ENCODE results near the gene CREB3L1.

Gene CREB3L1

DNA sequence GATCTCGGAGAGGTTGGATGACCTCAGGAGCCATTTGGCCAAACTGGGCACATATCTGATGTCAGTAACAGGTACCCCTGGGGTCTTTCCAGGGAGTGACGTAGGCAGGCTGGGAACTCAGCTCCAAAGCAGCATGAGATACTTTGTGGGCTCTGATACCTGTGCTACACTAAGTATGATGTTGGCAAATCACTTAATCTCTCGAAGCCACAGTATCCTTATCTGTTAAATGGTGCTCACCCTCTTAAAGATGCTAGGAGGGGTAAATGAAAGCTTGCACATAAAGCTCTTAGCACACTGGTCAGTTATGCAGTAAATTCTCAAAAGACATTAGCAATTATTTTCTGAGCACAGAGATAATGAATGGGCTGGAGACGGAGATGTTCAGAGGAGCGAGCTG is 52.7 kb downstream of the CREB3L1 start:
- DNase-seq: no peak

DNA sequence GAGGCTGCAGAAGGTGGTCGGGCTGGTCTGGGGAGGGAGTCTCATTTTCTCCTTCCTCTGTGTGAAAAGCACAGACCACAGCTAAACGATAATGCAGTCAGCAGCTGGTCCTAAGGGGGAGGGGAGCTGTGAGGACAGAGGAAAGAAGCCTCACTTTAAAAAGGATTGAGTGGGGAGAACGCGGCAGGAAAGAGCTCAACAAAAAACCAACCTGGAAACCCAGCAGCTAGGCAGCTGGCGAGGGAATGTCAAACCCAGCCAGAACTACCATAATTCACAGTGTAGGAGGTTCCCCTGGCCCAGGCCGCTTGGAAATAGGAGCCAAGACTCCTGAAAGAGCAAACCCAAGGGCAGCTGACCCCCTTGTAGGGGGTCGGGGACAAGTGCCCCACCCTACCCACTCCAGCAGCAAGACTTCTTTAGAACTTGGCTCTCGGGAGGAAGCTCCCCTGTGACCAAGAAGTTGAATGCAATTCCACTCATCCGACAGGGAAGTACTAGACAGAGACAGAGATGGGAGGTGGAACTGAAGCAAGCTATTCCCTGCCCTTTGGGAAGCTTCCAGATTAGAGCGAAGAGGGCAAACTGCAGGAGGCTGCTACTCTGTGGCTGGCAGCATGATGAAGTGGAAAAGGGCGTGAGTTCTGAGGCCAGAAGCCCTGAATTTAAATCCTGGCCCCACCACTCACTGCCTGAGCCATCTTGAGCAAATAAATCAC is 53.3 kb downstream of the CREB3L1 start:
- DNase-seq: no peak

DNA sequence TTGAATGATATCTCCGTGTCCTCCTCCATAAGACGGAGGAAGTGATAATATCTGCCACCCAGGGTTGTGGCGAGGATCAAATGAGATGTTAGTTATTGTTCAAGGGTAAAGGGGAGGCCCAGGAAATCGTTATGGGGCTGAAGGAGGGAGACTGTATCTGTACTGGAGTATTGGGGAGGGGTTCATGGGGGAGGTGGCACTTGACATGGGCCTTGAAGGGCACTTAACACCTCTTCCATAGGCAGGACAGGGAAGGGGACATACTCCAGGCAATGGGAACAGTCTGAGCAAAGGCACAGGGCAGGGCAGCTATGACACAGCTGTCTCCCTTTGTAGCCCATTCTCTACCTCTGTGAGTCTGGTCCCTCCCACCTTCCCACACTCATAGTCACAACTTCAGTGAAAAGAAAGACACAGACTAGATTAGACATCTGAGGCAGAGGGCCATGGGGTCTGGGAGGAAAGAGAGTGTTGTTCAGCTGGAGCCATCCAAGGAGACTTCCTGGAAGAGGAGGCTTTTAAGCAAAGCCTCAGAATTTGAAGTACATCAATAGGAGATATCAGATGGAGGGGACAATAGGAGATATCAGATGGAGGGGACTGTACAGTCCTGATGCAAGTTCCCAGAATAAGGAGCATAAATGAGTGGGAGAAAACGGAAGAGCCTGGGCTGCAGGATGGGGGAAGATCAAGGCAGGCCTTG is 54.0 kb downstream of the CREB3L1 start:
- DNase-seq: peak; percentile 66

DNA sequence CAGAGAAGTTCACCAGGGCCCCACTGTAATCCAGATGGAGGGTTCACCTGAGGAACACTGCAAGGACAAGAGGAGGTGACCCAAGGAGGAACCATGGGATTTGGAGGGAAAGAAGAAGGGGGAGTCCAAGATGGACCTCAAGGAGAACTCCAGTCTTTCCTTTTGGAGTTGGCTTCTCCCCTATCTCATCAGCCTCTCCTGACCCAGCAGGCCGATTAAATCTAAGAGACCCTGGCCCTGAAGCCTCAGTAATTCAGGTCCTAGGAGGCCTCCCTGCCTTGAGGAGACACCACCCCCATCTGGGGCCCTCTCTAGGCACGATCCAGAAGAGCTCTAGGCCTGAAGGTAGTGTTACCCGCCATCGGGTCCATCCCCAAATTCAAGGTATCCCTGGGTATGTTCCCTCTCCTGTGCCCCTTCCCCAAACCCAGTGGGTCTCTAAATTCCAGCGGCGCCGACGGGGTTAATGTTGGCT is 54.7 kb downstream of the CREB3L1 start:
- DNase-seq: no peak

DNA sequence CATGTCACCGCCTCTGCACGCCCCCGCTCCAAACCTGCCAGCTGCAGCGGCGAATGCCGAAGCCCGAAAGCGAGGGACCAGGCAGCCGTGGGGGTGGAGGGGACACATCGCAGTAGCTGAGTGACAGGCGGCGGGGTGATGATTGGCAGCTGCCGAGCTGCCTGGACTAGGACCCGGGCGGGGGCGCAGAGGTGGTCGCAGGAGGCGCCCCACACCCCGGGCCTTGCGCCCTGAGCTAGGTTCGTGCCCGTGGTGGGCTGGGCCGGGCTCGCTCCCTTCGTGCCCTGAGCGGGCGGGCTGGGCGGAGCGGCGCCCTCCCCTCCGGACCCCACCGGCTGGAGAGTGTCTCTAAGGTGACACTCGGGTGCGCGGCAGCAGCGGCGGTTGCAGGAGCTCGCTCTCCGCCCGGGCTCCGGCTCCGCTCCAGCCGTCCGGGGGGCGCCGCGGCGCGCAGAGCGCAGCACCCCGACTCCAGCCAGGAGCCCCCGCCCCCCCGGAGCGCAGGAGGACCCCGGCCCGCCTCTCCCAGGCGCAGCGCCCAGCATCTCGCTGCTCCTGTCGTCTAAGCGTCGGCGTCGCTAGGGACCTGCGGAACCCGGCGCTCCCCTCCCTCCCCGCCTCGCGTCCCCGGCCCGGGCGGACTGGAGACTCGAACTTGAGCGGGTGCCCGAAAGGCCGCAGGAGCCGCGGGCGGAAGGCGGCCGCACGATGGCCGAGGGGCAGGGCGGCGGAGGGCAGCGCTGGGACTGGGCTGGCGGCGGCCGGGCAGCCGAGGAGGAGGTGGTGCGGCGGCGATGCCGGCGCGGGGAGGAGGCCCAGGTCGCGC is 55.3 kb downstream of the CREB3L1 start:
- peak; percentile 65 for DNase-seq

DNA sequence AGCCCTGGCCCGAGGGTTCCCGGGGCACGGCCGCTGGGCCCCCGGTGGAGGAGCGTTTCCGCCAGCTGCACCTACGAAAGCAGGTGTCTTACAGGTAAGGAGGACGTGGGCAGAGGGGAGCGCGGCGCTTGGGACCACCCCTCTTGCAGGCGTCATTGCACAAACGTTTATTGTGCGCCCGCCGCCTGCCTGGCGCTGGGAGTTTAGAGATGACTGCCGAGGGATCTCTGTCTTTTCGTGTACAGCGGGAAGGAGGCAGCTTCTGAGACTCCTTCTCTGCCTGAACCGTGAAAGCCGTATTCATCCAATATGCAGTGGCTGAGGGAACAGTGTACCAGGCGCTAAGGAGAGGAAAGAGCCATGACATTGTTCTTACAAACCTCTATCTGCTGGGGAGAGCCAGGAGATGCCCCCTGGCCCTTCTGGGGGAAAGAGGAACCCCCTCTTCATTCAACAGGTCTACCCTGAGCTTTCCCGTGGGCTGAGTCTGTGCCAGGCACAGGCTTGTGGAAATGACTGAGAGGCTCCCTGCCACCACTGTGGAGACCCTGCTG is 56.0 kb downstream of the CREB3L1 start:
- DNase-seq: peak; percentile 46

DNA sequence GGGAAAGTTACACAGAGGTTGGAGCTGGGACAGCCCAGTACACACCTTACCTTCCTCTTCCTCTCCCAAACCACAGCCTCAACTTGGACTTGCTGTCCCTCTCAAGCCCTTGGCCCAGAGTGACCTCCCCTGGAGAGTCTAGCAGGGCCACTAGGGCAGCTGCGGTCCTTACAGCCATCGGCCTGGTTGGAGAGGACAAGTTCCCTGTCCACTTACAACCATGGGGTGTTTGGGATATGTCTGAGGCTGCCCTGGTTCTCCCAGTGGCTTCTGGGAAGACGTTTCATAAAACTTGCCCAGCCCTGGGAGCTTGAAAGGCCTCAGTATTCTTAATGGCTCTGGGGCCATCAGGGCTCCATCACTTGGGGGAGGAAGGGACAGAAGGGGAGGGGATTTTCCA is 56.7 kb downstream of the CREB3L1 start:
- no peak for DNase-seq

DNA sequence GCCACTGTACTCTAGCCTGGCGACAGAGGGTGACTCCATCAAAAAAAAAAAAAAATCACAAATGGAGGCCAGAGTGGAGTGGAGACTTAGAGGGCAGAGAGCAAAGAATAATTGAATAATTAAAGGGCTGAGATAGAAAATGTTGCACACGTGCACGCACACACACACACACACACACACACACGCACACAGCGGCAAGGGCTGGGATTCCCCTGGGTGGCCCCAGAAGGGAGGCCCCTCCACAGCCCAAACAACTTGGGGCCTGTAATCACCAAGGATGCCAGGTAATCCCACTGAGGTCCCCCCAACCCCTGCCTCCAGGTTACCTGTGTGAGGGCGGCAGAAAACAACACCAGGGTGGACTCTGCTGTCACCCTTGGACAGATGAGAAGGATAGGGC is 57.8 kb downstream of the CREB3L1 start:
- no peak for DNase-seq

DNA sequence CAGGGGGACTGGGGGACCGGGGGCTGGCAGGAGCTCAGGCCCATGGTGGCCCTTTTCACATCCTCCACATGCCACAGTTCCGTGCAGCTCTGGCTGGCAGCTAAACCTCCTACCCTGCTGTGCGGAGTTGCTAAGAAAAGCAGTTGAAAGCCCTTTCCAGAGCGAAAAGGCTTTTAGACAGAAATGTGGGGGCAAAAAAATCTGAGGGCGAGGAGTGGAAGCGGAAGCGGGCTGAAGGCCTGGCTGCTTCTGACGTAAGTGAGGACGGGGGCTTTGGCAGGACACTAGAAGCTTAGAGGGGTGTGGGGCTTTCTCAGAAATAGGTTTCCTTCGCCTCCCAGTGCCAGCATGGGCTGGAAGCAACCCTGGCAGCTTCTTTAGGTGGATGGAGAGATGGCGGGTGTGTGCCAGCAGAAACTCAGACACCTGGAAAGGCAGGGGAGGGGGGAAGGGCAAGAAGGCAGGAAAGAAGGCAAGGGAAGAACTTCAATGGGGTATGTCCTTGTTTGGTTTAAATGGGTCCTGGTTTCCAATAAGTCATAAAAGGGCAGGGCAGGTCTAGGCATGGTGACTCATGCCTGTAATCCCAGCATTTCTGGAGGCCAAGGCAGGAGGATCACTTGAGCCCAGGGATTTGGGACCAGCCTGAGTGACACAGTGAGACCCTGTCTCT is 58.6 kb downstream of the CREB3L1 start:
- no peak for DNase-seq

DNA sequence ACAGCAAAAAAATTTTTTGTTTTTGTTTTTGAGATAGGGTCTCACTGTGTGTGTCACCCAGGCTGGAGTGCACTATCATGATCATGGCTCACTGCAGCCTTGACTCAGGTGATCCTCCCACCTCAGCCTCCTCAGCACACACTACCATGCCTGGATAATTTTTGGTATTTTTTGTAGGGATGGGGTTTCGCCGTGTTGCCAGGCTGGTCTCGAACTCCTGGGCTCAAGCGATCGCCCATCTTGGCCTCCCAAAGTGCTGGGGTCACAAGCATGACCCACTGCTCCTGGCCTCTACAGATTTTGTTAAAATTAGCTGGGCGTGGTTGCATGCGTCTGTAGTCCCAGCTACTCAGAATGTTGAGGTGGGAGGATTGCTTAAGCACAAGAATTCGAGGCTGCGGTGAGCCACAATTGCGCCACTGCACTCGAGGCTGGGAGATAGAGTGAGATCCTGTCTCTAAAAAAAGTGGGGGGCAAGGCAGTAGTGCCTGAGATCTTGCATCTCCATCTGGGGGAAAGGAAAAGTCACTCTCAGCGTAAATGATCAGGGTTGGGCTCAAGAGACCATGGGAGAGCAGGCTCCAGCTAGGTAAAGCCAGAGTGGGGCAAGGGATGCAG is 59.2 kb downstream of the CREB3L1 start:
- no peak for DNase-seq

DNA sequence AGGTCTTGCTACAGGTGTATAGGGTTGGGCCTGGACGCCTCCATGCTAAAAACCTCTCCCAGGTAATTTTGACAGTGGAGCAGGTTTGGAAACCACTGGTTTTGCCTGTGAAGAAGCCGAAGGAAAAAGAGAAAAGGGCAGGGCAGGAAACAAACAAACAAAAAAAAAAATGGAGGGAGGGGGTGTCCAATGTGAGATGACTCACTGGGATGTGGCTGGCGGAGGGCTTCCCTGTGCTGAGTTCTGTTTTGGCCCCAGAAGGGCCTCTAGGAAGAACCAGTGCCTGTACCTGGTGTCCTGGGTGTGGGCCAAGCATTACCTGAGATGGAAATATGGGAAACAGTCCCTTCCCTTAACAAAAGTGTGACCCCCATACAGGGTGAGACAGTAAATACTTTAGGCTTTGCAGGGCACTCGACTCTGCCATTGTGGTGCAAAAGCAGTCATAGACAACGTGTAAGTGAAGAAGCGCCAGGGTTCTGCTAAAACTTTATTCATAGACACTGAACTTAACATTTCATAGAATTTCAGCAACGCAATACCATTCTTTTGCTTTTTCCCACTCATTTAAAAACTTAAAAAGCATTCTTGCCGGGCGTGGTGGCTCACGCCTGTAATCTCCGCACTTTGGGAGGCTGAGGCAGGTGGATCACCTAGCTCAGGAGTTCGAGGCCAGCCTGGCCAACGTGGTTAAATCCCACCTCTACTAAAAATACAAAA is 60.3 kb downstream of the CREB3L1 start:
- no peak for DNase-seq

DNA sequence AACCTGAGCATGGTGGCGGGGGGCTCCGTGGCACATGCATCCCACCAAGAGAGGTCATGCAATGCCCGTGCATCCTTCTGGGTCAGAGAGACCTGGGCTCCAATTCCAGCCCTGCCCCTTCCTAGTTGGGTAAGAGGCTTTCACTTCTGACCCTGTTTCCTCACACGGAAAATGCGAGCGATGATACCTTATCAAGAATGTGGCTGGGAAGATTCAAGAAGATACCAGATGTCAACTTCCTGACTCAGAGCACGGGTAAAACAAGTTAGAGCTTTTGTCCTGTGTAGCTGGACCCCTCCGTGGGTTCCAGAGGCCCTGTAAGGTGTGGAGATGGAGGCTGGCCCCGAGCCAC is 61.1 kb downstream of the CREB3L1 start:
- no peak for DNase-seq

DNA sequence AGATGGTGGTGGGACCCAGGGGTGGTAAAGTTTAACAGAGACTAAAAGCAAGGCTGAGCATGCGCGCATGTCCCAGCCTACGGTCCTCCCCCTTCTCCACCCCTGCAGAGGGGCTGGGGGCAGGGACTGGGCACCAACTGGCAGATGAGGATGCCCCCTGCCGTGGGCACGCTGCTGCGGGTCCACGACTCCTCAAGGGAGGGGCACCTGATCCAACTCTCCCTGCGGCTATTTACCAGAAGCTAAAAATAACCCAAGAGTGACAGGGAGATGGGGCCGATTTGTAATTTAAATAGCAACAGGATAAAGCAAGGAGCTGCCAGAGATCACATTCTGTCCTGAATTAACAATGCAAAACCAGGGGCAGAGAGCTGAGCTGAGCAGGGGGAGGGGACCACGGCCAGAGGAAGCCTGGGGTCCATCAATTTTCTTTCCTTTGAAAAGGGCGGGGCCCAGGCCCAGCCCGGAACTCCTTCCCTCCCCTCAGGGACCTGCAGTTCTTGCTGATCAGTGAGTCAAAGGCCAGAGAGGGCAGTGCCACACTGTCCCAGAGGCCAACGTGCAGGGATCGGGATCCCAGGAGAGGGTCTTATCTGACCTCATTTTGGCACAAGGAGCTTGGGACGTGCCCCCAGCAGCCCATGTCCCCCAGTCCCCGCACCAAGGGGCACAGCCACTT is 61.7 kb downstream of the CREB3L1 start:
- DNase-seq: no peak

DNA sequence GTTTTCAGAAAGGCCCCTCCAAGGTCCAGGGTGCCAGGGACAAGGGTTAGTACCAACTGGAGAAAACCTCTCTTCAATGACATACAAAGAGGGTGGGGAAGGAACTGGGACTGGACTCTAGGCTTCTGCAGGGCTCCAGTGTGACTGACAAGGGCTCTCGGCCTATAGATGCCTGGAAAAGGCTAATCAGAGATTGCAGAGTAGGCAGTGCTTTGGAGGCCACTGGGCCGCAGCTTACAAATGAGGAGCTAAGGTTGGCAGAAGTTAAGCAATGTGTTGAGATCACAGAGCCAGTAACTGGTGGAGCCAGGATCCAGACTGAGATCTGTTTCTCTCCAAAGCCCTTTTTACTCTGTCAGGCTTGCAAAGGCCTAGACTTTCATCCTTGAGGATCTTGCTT is 62.4 kb downstream of the CREB3L1 start:
- DNase-seq: no peak

DNA sequence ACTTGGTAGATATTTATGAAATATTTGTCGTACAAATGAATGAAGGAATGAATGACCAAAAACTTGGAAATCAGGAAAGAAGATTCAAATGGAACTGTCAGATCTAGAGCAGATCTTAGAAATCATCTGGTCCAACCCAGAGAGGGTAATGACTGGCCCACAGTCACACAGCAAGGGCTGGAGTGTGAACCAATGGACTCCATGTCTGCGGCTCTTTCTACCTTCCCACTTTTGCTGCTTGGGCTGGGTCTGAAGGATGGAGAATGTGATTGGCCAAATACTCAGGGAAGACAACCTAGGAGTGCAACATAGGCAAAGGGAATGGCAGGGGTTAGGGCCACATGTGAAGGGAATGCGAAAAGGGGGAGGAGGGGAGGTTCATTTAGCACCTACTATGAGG is 64.0 kb downstream of the CREB3L1 start:
- no peak for DNase-seq

DNA sequence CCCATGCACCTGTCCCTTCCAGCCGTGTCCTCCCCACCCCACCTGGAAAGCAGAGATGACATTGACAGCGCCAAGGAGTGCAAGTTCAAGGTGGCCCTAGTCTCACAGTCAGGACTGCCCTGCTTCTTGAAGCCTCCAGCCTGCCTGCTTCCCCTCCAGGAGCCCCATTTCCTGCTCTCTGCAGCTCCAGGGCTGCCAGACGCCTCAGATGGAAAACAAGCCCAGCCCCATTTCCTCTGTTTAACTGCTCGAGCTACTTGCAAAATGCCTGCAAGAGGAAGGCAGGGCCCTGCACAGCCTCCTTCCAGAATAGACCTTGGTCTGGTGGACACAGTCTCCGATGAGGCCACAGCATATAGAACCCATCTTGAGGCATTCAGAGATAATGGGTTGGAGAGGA is 64.8 kb downstream of the CREB3L1 start:
- no peak for DNase-seq

DNA sequence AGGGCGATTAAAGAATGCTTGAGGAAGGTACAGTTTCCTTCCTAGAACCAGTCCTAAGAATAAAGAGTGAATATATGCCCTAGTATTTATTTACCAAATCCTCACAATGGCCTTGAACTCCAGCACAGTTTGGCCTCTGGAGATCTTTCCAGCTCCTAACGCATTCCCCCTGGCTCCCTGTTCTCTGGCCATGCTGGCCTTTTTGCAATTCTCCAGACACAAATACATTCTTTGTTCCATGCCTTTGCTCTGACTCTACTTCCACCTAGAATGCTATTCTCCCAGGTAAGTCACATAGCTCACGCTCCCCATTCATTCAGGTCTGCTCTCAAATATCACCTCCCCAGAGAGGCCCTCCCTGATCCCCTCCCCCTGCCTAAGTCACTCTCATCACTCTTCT is 66.1 kb downstream of the CREB3L1 start:
- no peak for DNase-seq

DNA sequence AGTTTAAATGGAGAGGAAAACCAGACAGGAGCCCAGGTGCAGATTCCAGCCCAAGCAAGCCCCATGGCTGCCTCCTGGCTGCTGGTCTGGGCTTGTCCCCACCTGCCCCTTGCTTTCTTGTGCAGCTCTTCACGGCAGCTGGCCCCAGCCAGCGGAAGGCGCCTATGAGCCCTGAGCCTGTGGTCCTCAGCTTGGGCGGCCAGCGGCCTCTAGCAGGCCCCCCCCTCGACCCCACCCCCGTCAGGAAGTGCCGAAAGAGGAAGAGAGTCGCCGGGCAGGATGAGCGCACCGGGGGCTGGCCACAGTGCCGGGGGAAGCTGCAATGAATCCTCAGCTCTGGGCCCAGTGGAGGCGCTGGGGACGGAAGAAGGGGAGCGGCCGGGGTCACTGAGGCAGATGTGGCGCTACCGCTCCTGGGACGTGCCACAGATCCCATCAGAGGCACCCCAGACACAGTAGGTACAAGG is 67.7 kb downstream of the CREB3L1 start:
- no peak for DNase-seq

DNA sequence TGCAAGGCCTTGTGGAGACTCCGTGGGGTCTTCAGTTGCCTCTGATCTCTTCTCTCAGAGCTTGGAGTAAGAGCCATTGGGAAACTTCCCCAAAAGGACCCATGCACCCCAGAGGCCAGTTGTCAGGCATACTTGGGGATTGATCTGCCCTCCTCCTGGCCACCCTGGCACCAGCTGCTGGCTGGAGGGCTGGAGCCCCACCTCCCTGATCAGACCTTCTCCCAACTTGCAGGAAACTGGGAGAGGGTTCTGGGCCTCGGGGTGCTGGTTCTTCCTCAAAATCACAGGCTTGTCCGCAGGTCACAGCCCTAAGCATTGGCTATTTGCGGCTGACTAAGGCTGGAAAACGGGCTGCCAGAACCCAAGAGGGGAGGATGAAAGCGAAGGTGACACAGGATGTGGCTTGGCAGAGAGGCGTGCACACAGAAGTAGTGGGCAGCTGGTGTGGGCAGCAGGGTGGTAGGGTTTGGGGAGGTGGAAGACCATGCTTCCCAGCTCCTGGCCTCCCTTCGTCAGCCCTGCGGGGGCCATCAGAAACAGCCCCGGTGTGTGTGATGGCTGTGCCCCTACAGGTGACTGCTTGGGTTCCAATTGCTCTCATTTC is 68.5 kb downstream of the CREB3L1 start:
- DNase-seq: no peak

DNA sequence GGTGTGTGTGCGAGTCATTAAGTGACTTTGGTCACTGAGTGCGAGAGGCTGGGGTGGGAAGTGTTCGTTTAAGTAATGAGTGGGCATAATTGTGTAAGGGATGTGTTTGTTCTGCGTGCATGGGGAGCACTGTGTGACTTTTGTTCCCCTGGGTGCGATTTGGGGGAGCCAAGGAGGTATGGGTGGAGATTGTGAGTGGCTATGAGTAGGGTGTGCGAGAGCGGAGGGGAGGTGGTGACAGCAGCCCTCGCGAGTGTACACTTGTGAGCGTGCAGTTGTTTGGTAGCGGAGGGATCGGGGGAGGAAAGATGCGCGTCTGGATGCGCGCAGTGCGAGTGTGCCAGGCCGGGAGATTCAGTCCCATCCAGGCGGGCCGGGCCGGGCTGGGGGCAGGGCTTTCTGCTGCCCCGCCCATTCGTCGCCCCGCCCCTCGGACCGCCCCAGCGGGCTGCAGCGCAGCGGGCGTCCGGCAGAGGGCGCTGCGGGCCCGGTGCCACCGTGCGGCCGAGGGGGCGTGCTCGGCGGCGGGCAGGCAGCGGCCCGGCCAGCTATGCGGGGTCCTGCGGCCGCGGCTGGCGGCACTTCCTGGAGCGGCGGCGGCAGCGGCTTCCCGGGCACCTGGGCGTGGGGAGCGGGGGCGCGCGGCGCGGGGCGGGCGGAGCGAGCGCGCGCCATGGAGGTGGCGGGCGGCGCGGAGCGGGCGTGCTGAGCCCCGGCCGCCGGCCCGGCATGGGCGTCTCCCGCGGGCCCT is 69.6 kb downstream of the CREB3L1 start, which contains the start of gene DGKZ:
TSS of gene DGKZ (plus strand) at position 578 of the 751 bp plus-strand sequence. CDS start 197 bp downstream, outside the sequence.
- DNase-seq: peak; percentile 98
